WTC11 (cell line): ENCODE measurements around the gene PDE11A.

Experiments used
- ATF3 ChIP-seq: sonication (generic); formaldehyde crosslinking; conservative IDR thresholded peaks from 2 replicates; pipeline ENCODE4 v1.8.1; 2022; ENCODE audit warnings: mild to moderate bottlenecking, missing genetic modification reagents
- CBFB ChIP-seq: sonication (generic); formaldehyde crosslinking; IDR thresholded peaks from 2 replicates; pipeline ENCODE4 v1.8.1; 2022; ENCODE audit warnings: mild to moderate bottlenecking, low read depth, missing genetic modification reagents
- CTCF ChIP-seq: fragments of 200-600 bp; IDR thresholded peaks from 2 replicates; pipeline ENCODE4 v1.8.0; 2022; ENCODE audit warnings: antibody characterized with exemption
- HMGXB4 ChIP-seq: sonication (generic); formaldehyde crosslinking; IDR thresholded peaks from 2 replicates; pipeline ENCODE4 v1.8.1; 2023; ENCODE audit warnings: mild to moderate bottlenecking, moderate library complexity, missing genetic modification reagents
- IRF2 ChIP-seq: sonication (generic); formaldehyde crosslinking; IDR thresholded peaks from 2 replicates; pipeline ENCODE4 v1.8.0; 2022; ENCODE audit warnings: low read depth, missing genetic modification reagents, borderline replicate concordance
- JUN ChIP-seq: sonication (generic); formaldehyde crosslinking; IDR thresholded peaks from 2 replicates; pipeline ENCODE4 v1.8.0; 2023; ENCODE audit warnings: mild to moderate bottlenecking, missing genetic modification reagents
- NFATC4 ChIP-seq: fragments of 250-450 bp; sonication (Bioruptor Pico); IDR thresholded peaks from 2 replicates; pipeline ENCODE4 v1.9.0; 2021; ENCODE audit warnings: mild to moderate bottlenecking
- NR3C1 ChIP-seq: sonication (generic); formaldehyde crosslinking; conservative IDR thresholded peaks from 2 replicates; pipeline ENCODE4 v1.8.1; 2023; ENCODE audit warnings: low read depth, mild to moderate bottlenecking, missing genetic modification reagents
- USF1 ChIP-seq: sonication (generic); formaldehyde crosslinking; IDR thresholded peaks from 2 replicates; pipeline ENCODE4 v1.8.0; 2022; ENCODE audit warnings: mild to moderate bottlenecking, missing genetic modification reagents
- ZBTB21 ChIP-seq: sonication (generic); formaldehyde crosslinking; IDR thresholded peaks from 2 replicates; pipeline ENCODE4 v1.8.1; 2023; ENCODE audit warnings: mild to moderate bottlenecking, missing genetic modification reagents, borderline replicate concordance
- ZNF138 ChIP-seq: sonication (generic); formaldehyde crosslinking; conservative IDR thresholded peaks from 2 replicates; pipeline ENCODE4 v1.8.1; 2022; ENCODE audit warnings: mild to moderate bottlenecking, moderate library complexity, missing genetic modification reagents
- ZNF317 ChIP-seq: sonication (generic); formaldehyde crosslinking; IDR thresholded peaks from 2 replicates; pipeline ENCODE4 v1.8.1; 2023; ENCODE audit warnings: low read depth, mild to moderate bottlenecking, moderate library complexity, missing genetic modification reagents, borderline replicate concordance
- TF ChIP-seq, protein P1 (sequence below): sonication (generic); formaldehyde crosslinking; IDR thresholded peaks from 2 replicates; pipeline ENCODE4 v1.8.1; 2023; ENCODE audit warnings: mild to moderate bottlenecking, missing genetic modification reagents, moderate library complexity

GRCh38 chr2:177972123-177972522 lies 100.5 kb downstream of the PDE11A start:
- TF ChIP-seq ZNF317 (CRISPR knock-in tag), result no peak
- no peak for TF ChIP-seq JUN
- no peak for TF ChIP-seq ATF3 (CRISPR knock-in tag)
- no peak for TF ChIP-seq ZNF138
- no peak for TF ChIP-seq IRF2
- no peak for TF ChIP-seq USF1 (CRISPR knock-in tag)
- TF ChIP-seq CTCF, result no peak
- TF ChIP-seq HMGXB4 (CRISPR knock-in tag), result no peak
- TF ChIP-seq CBFB, result no peak
- TF ChIP-seq, protein P1, sequence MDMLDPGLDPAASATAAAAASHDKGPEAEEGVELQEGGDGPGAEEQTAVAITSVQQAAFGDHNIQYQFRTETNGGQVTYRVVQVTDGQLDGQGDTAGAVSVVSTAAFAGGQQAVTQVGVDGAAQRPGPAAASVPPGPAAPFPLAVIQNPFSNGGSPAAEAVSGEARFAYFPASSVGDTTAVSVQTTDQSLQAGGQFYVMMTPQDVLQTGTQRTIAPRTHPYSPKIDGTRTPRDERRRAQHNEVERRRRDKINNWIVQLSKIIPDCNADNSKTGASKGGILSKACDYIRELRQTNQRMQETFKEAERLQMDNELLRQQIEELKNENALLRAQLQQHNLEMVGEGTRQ, result no peak
- no peak for TF ChIP-seq NR3C1
- TF ChIP-seq ZBTB21 (CRISPR knock-in tag), result no peak
- TF ChIP-seq NFATC4 (CRISPR knock-in tag), result no peak
